ENCODE data around the gene MICU2.
"Not testable (repeated sequence)": the region's sequence is repeated elsewhere in the genome, so short reads cannot be mapped to it uniquely, and the experiment has no call there.

The MICU2 gene

GRCh38 chr13:21594715-21595545, 9.0 kb downstream of the MICU2 start:
- no peak for DNase-seq (ENCODE audit: low spot score)

- DNase-seq (ENCODE audit: low spot score): not testable (repeated sequence)
Measured at GRCh38 chr13:21590665-21591456, 13.1 kb downstream of the MICU2 start.

GRCh38 chr13:21590231-21590630, 13.7 kb downstream of the MICU2 start:
- DNase-seq (ENCODE audit: low spot score): no peak

GRCh38 chr13:21589510-21589909, 14.5 kb downstream of the MICU2 start:
- DNase-seq (ENCODE audit: low spot score): not testable (repeated sequence)

GRCh38 chr13:21588411-21588810, 15.6 kb downstream of the MICU2 start:
- DNase-seq (ENCODE audit: low spot score): not testable (repeated sequence)

- no peak for DNase-seq (ENCODE audit: low spot score)
Measured at GRCh38 chr13:21584973-21585592, 18.9 kb downstream of the MICU2 start.

GRCh38 chr13:21583478-21583877, 20.5 kb downstream of the MICU2 start:
- no peak for DNase-seq (ENCODE audit: low spot score)

GRCh38 chr13:21580736-21581135, 23.2 kb downstream of the MICU2 start:
- no peak for DNase-seq (ENCODE audit: low spot score)

GRCh38 chr13:21579754-21580316, 24.1 kb downstream of the MICU2 start:
- no peak for DNase-seq (ENCODE audit: low spot score)

GRCh38 chr13:21578748-21579147, 25.2 kb downstream of the MICU2 start:
- no peak for DNase-seq (ENCODE audit: low spot score)

GRCh38 chr13:21576426-21576825, 27.5 kb downstream of the MICU2 start:
- DNase-seq (ENCODE audit: low spot score): no peak

GRCh38 chr13:21573920-21574712, 29.9 kb downstream of the MICU2 start:
- no peak for DNase-seq (ENCODE audit: low spot score)

GRCh38 chr13:21569686-21570085, 34.3 kb downstream of the MICU2 start:
- DNase-seq (ENCODE audit: low spot score): no peak

- no peak for DNase-seq (ENCODE audit: low spot score)
Measured at GRCh38 chr13:21568854-21569253, 35.1 kb downstream of the MICU2 start.

- DNase-seq (ENCODE audit: low spot score): no peak
Measured at GRCh38 chr13:21567714-21568113, 36.3 kb downstream of the MICU2 start.

- no peak for DNase-seq (ENCODE audit: low spot score)
Measured at GRCh38 chr13:21557995-21558394, 46.0 kb downstream of the MICU2 start.

GRCh38 chr13:21556051-21556450, 47.9 kb downstream of the MICU2 start:
- DNase-seq (ENCODE audit: low spot score): no peak

GRCh38 chr13:21553261-21553660, 50.7 kb downstream of the MICU2 start:
- not testable (repeated sequence) for DNase-seq (ENCODE audit: low spot score)

- no peak for DNase-seq (ENCODE audit: low spot score)
Measured at GRCh38 chr13:21550918-21551317, 53.1 kb downstream of the MICU2 start.

GRCh38 chr13:21549633-21550032, 54.3 kb downstream of the MICU2 start:
- no peak for DNase-seq (ENCODE audit: low spot score)

- no peak for DNase-seq (ENCODE audit: low spot score)
Measured at GRCh38 chr13:21548577-21548976, 55.4 kb downstream of the MICU2 start.

Measured in SK-N-DZ (cell line).